Activated naive CD4-positive, alpha-beta T cell (primary cell): ENCODE results near the gene ZNF185.

Experiments used
- DNase-seq, 4 experiments: peaks; one replicate each; lab custom pipeline; 2025; lab: John Stamatoyannopoulos, UW

The ZNF185 gene

DNA sequence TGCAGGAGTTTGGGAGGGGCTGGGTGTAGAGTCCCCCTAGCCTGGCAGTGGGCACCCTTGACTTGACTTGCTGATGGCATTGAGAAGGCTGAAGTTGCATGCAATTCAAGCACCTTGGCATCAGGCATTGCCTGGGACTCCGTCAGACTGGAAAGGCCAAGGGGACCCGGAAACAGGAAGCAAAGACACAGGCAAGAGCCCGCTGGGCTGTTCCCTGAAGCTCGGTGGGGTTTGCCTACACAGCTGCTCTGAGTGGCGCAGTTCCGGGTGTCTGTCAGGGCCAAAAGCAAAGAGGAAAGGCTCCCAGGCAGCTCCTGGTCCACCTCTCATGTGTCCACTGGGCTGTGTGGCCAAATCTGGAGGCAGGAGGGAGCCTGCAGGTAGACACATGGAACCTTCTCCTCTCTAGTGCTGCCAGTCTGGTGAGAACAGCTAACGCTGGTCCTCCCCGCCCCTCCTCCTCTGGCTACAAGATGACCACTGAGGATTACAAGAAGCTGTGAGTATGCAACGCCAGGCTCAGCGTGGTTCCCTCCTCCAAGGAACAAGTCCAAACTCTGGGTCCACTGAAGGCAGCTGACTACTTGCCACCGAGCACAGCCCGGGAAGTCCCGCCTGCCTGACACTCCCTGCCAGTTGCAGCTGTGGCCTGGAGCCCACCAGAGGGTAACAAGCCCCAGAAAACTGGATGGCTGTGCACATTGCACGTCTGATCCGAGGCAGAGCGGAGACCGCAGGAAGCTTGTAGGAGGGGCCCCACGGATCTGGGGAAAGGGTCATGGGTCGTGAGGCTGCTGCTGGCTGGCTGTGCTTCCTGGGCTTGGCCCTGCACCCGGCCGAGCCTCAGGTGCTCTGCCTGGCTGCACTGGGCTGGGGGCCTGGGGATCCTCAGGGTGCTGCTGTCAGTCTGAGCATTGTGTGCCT lies 20.1 kb downstream of the ZNF185 start:
- DNase-seq: no peak

GRCh38 chrX:152918707-152919106 lies 20.8 kb downstream of the ZNF185 start:
- DNase-seq: no peak

GRCh38 chrX:152923599-152923998 lies 25.7 kb downstream of the ZNF185 start:
- DNase-seq: no peak

DNA sequence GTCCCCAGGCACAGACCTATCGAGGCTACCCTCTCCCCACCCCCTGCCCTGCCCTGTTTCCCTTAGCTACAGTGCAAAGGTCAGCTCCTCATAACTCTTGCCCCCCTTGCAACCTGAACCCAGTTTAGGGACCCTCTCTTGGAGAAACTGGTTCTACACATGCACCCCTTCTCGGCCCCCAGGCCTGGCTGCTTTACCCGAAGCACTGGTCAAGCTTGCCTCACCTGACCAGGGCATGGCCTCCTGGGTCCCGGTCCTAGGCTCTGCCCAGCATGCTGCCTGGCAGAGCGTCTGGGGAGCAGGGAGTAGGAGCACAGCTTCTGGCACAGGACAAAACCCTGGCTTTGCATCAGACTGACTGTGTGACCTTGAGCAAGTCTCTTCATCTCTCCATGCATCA lies 28.0 kb downstream of the ZNF185 start:
- no peak for DNase-seq

DNA sequence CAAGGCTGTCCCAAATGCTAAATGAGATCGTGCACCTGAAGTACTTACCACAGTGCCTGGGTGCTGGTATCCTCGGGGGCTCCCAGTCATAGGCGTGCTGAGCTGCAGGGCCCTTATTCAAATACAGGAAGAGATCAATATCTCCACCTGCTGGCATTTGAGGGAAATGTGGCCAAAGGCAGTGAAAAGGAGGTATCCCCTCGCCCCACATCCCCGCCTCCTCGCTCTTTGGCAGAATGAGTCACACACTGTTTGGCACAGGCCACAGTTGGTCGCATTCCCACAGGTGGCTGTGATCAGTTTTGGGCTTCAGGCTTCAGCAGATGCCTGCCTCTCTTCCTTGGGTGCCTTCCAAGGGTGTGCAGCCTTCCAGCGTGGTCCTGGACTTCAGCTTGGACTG lies 28.4 kb downstream of the ZNF185 start:
- DNase-seq: peak in 1 of 4 experiments; percentile 12

- no peak for DNase-seq
Observed at GRCh38 chrX:152926923-152927322, 29.1 kb downstream of the ZNF185 start.

DNA sequence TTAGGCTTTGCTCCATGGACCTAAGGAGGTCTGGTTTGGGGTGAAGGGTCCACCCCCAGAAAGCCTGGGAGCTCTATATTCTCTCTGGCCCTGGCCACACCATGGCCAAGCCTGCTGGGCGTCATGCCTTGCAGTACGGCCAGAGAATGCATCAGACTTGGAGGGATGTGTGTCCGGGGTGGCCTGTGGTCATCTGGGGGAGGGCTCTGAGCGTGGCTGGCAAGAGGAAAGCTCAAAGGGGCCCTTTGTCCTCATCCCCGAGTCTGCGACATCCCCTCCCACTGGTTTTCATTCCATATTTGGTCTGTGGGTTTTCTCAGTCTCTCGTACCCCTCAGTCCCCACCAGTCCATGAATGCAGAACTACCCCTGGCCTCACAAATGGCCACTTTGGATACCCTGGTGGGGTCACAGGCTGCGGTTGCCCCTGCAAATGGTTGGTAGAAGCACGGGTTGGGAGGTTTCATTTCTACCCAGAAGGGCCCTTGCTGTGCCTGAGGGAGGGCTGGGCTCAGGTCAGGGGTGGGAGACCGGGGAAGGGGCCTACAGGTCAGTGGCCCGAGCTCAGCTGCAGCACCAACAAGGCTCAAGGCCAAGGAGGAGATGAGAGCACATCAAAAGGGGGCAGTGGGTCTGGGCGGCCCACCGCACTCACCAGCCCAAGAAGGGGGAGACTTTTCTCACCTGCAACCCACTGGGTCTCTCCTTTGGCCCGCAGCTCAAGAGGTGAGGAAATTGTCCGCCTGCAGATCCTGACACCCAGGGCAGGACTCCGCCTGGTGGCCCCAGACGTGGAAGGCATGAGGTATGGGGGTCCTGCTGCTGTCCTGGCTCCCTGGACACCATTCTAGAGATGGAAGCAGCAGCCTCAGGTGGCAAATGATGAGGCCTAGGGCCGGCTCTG lies 30.2 kb downstream of the ZNF185 start:
- DNase-seq: no peak

GRCh38 chrX:152928761-152929400 lies 31.0 kb downstream of the ZNF185 start:
- no peak for DNase-seq

- DNase-seq: no peak
Observed at GRCh38 chrX:152929898-152930297, 32.0 kb downstream of the ZNF185 start.

DNA sequence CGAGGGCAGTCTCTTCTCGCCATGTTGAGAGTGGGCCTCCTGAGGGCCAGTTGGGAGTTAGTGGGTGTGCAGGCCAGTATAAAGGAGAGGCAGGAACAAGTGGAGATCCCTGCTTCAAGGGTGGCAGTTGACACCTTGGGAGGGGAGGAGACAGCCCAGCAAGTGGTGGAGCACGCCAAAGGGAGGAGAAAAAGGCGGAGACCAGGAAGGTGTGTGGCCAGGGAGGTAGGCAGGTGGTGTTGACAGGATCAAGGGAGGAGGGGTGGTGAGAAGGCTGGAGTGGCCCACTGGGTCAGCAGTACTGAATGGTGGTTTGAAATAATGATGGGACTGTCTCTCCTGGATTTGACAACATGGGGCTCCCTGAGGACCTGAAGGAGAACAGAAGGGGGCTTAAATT lies 32.6 kb downstream of the ZNF185 start:
- DNase-seq: no peak

- DNase-seq: no peak
Observed at GRCh38 chrX:152932144-152932543, 34.3 kb downstream of the ZNF185 start.

GRCh38 chrX:152932598-152933175 lies 34.8 kb downstream of the ZNF185 start:
- no peak for DNase-seq

- no peak for DNase-seq
Observed at GRCh38 chrX:152936306-152936705, 38.4 kb downstream of the ZNF185 start.

- no peak for DNase-seq
Observed at GRCh38 chrX:152937236-152937635, 39.4 kb downstream of the ZNF185 start.

DNA sequence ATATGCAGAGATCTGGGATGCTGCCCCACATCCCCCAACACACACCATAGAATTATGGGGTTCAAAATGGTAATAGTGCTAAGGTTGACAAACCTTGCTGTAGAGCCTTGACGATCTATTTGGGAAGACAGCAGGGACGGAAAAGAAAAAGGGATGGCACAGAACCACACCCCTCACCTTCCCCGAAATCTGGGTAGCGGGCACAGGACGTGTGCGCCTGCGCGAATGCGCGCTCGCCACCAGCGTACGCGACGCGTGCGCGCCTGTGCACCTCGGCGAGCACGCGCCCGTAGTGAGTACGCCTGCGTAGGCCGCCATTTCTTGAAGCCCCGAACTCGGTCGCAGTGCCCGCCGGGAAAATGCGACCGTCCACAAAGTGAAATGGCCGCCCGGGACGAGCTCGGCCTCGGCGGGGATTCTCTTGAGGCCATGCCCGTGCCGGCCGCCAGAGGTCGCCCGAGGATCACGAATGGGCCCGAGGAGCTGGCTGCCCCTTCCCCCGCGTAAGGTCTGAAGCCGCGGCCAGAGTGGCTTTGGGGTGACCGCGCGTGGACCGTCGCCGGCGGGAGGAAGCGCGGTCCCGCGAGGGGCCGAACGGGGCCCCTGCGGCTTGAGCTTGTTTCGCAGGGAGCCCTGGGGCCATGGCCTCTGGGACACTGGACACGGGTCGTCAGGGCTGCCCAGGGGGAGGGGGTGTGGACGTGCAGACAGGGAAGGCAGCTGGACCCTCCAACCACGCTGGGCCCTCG lies 43.6 kb downstream of the ZNF185 start:
- DNase-seq: peak; percentile 66 to 87 (median 78)

DNA sequence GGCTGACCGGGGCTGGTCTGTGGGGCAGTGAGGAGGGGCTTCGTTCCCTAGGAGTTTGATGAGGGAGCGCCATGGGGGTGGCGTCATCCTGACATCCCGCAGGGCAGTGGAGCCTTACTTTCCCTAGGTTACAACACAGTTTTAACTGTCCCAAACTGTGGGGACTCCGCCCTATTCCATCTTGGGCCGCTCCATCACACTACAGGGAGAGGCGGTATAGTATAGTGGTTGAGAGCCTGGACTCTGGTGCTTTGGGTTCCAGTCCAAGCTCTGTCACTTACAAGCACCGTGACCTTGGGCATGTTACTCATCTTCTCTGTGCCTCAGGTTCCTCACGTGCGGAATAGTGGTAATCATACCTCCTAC lies 44.2 kb downstream of the ZNF185 start:
- no peak for DNase-seq

GRCh38 chrX:152943826-152944225 lies 46.0 kb downstream of the ZNF185 start:
- no peak for DNase-seq

DNA sequence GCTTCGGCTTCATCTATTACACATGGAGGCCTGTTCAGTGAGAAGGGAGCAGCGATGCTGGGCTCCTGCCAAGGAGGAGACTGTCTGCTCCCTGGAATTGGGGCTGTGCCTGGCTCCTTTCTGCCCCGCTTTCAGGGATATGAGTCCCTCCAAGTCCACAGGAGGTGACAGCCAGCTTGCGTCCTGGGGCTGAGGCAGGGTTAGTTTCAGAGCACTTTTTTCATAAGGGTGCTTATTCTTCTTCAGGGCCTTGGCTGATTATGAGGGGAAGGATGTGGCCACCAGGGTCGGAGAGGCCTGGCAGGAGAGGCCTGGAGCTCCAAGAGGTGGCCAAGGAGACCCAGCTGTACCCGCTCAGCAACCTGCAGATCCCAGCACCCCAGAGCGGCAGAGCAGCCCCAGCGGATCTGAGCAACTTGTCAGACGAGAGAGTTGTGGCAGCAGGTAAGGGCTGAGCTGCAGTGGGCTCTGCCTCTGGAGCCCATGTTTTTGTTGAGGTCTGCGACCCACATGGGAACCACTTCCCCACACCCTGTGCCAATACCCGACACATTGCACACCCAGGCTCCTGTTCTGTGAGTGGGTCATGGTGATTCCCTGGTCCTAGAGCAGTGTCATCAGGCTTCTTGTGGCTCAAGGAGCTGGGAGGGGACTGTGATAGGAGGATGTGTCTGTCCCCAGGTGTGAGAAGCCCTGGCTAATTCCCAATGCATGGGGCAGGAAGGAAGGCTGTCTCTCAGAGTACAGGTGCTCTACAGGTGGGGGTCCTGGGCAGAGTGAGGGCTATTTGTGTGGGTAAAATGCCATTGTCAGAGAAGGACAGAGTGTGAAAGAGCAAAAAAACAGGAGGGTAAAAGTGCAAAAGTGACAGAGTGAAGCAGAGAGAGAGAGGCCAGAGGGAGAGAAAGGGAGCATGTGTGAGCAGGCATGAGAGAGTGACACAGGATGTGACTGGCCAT lies 47.4 kb downstream of the ZNF185 start:
- DNase-seq: no peak

DNA sequence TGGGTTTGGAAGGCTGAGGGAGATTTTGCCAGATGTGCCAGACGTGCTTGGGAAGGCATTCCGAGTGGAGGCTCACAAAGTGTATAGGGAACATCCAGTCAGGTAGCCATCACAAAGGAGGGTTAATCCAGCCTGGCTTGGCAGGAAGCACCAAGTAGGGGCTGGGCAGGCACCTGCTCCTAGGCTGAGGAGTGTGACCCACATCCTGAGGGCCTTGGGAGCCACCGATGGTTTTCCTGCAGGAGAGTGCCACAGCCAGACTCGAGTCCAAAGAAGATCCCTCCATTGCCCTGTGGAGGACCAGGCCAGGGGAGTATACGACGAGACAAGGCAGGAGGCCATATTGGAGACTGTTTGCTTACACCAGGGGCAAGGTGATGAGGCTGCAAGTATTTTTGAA lies 48.8 kb downstream of the ZNF185 start:
- DNase-seq: no peak
